RWPE2 (cell line): ENCODE measurements around the gene ZDHHC15.
"Not testable (repeated sequence)": the region's sequence is repeated elsewhere in the genome, so short reads cannot be mapped to it uniquely, and the experiment has no call there.

Experiments used
- ATAC-seq: fragments of 200-7000 bp; cut with Tn5 transposase; 3 replicates; pipeline ENCODE4 v1.9.1; 2021; ENCODE audit warnings: low read depth
- DNase-seq: peaks from one replicate; pipeline ENCODE4 v3.0.0-alpha.2; 2020; ENCODE audit warnings: low spot score
- H3K27ac ChIP-seq: fragments of 450-650 bp; 2 replicates; pipeline ENCODE4 v1.5.1; 2017; ENCODE audit warnings: mild to moderate bottlenecking; ENCODE audit not compliant: poor library complexity, severe bottlenecking
- H3K27me3 ChIP-seq: fragments of 250-450 bp; sonication (Bioruptor Pico); 2 replicates; pipeline ENCODE4 v1.5.1; 2021; ENCODE audit warnings: mild to moderate bottlenecking, moderate library complexity; ENCODE audit not compliant: insufficient read depth, poor library complexity, severe bottlenecking
- H3K36me3 ChIP-seq: fragments of 250-450 bp; sonication (Bioruptor Pico); 2 replicates; pipeline ENCODE4 v1.5.1; 2020; ENCODE audit warnings: low read depth, mild to moderate bottlenecking, moderate library complexity
- H3K4me1 ChIP-seq: fragments of 250-450 bp; sonication (Bioruptor Pico); 2 replicates; pipeline ENCODE4 v1.5.1; 2021; ENCODE audit warnings: mild to moderate bottlenecking, moderate library complexity; ENCODE audit not compliant: insufficient read depth, poor library complexity, severe bottlenecking
- H3K4me3 ChIP-seq: fragments of 250-450 bp; sonication (Bioruptor Pico); 2 replicates; pipeline ENCODE4 v1.5.1; 2021; ENCODE audit warnings: mild to moderate bottlenecking, moderate library complexity; ENCODE audit not compliant: severe bottlenecking
- H3K9me3 ChIP-seq: fragments of 250-450 bp; sonication (Bioruptor Pico); 2 replicates; pipeline ENCODE4 v1.5.1; 2021; ENCODE audit warnings: mild to moderate bottlenecking, moderate library complexity; ENCODE audit not compliant: severe bottlenecking
- CTCF ChIP-seq: fragments of 450-650 bp; IDR thresholded peaks from one replicate; pipeline ENCODE4 v1.5.1; 2017; ENCODE audit warnings: mild to moderate bottlenecking, moderate library complexity; ENCODE audit not compliant: poor library complexity, severe bottlenecking

ZDHHC15 gene

GRCh38 chrX:75335127-75335458 is 187.7 kb downstream of the ZDHHC15 start:
- H3K4me1 ChIP-seq: no peaks in the 10 kb centered on the region
- no peak overlapping the region for H3K4me3 ChIP-seq
- no peak for TF ChIP-seq CTCF
- H3K27ac ChIP-seq: no peak overlapping the region
- no peak for DNase-seq
- no peak for ATAC-seq
- H3K36me3 ChIP-seq: no peaks in the 10 kb centered on the region
- no peaks in the 10 kb centered on the region for H3K27me3 ChIP-seq
- no peaks in the 10 kb centered on the region for H3K9me3 ChIP-seq

- H3K27me3 ChIP-seq, H3K4me1 ChIP-seq, H3K4me3 ChIP-seq, DNase-seq, H3K36me3 ChIP-seq, H3K9me3 ChIP-seq, ATAC-seq, H3K27ac ChIP-seq: not testable (repeated sequence)
Measured at GRCh38 chrX:75334407-75335126, 188.3 kb downstream of the ZDHHC15 start.

GRCh38 chrX:75327607-75328006 is 195.2 kb downstream of the ZDHHC15 start:
- H3K36me3 ChIP-seq: no peaks in the 10 kb centered on the region
- no peaks in the 10 kb centered on the region for H3K27me3 ChIP-seq
- ATAC-seq (no peak), DNase-seq (no peak)
- TF ChIP-seq CTCF: no peak
- no peak overlapping the region for H3K4me3 ChIP-seq
- H3K4me1 ChIP-seq: no peaks in the 10 kb centered on the region
- H3K27ac ChIP-seq: no peak overlapping the region
- no peaks in the 10 kb centered on the region for H3K9me3 ChIP-seq
